GM21737 (cell line): Measurements from ENCODE around the gene TMEM132C.

Source experiments
- ATAC-seq: cut with Tn5 transposase; IDR thresholded peaks from one replicate; pipeline ENCODE4 v1.9.1; 2021; ENCODE audit warnings: mild to moderate bottlenecking, moderate library complexity; ENCODE audit not compliant: unreplicated experiment

TMEM132C gene

GRCh38 chr12:128286970-128287369 is 20.0 kb downstream of the TMEM132C start:
- no peak for ATAC-seq

- ATAC-seq: no peak
Measured at GRCh38 chr12:128288357-128288756, 21.4 kb downstream of the TMEM132C start.

- ATAC-seq: no peak
Measured at GRCh38 chr12:128288896-128289295, 21.9 kb downstream of the TMEM132C start.

- no peak for ATAC-seq
Measured at GRCh38 chr12:128290938-128291337, 24.0 kb downstream of the TMEM132C start.

GRCh38 chr12:128298091-128298748 is 31.2 kb downstream of the TMEM132C start:
- ATAC-seq: no peak

- ATAC-seq: no peak
Measured at GRCh38 chr12:128305336-128305892, 38.4 kb downstream of the TMEM132C start.

GRCh38 chr12:128307791-128308190 is 40.8 kb downstream of the TMEM132C start:
- ATAC-seq: no peak

GRCh38 chr12:128312661-128313060 is 45.7 kb downstream of the TMEM132C start:
- ATAC-seq: no peak

GRCh38 chr12:128313931-128314330 is 47.0 kb downstream of the TMEM132C start:
- no peak for ATAC-seq

- no peak for ATAC-seq
Measured at GRCh38 chr12:128314611-128315010, 47.6 kb downstream of the TMEM132C start.

- no peak for ATAC-seq
Measured at GRCh38 chr12:128316078-128316477, 49.1 kb downstream of the TMEM132C start.

- ATAC-seq: no peak
Measured at GRCh38 chr12:128316973-128317526, 50.1 kb downstream of the TMEM132C start.

GRCh38 chr12:128318341-128318740 is 51.4 kb downstream of the TMEM132C start:
- no peak for ATAC-seq

- ATAC-seq: no peak
Measured at GRCh38 chr12:128318946-128319345, 52.0 kb downstream of the TMEM132C start.

- no peak for ATAC-seq
Measured at GRCh38 chr12:128322341-128322740, 55.4 kb downstream of the TMEM132C start.

- no peak for ATAC-seq
Measured at GRCh38 chr12:128323145-128323920, 56.4 kb downstream of the TMEM132C start.

- no peak for ATAC-seq
Measured at GRCh38 chr12:128325646-128326045, 58.7 kb downstream of the TMEM132C start.

GRCh38 chr12:128326406-128326805 is 59.4 kb downstream of the TMEM132C start:
- ATAC-seq: no peak

- no peak for ATAC-seq
Measured at GRCh38 chr12:128328961-128329360, 62.0 kb downstream of the TMEM132C start.

GRCh38 chr12:128336204-128337070 is 69.5 kb downstream of the TMEM132C start:
- ATAC-seq: no peak

- no peak for ATAC-seq
Measured at GRCh38 chr12:128337071-128337345, 70.0 kb downstream of the TMEM132C start.
